CD4-positive, alpha-beta T cell treated with Interleukin-4 for 1 hour (primary cell): ENCODE measurements around the gene PKP1.

Experiments
- DNase-seq, 2 donors: peaks; one replicate each; pipeline ENCODE4 v3.0.0-alpha.2; 2020 to 2022

The PKP1 gene

GRCh38 chr1:201283836-201284553, 689 bp downstream of the PKP1 start:
- DNase-seq = no peak

GRCh38 chr1:201284636-201285035, 1.3 kb downstream of the PKP1 start:
- no peak for DNase-seq

- no peak for DNase-seq
Observed at GRCh38 chr1:201285846-201286245, 2.5 kb downstream of the PKP1 start.

- no peak for DNase-seq
Observed at GRCh38 chr1:201286445-201286844, 3.1 kb downstream of the PKP1 start.

DNA sequence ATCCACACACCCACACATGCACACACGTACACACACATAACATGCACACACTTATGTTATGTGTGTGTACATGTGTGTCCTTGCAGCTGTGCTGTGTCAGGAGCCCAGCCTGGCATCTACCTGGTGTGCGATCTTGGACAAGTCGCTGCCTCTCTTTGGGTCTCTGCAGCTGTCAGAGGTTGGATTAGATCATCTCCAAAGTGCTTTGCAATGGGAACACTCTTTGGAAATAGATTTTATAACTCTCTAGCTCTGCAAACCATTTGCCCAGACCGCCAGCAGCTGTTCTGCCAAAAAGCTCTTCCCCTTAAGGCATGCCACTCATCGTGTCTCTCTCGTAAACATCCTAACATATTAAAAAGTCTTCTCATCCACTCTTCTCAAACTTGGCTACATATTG, 4.7 kb downstream of the PKP1 start:
- DNase-seq = no peak

DNA sequence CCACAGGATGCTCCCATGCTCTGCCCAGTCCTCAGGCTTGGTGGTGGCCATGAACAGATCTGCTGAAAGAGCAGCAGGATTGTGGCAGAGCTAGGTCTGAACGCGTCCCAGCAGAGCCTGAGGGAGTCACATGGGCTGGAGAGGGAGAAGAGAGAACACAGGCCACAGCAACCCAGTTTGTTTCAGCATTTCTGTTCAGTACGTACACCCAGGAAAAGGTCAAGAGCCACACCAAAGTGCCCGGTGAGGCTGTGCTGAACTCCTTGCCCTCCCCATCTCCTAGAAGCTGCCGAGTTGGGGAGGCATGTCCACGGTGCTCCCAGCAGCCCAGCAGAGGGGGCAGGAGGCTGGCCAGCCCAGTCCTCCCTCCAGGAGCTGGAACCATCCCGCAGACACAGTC, 5.5 kb downstream of the PKP1 start:
- no peak for DNase-seq

DNA sequence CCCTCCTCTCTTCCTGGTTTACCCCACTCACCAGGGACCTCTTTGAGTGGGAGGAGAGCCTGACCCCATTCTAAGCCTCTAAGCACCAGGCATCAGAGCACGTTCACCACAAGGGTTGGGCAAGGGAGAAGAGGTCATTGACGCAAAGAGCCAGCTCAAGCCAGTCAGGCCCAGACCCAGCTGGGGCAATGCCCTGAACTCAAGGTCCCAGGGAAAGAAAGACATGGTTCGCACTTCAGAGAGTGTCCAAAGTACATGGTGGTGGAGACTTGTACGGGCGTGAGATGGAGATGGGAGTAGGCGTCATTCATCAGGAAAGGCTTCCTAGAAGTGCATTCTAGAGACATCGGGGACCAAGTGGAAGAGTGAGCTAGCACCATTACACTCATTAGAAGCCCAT, 7.2 kb downstream of the PKP1 start:
- no peak for DNase-seq

DNA sequence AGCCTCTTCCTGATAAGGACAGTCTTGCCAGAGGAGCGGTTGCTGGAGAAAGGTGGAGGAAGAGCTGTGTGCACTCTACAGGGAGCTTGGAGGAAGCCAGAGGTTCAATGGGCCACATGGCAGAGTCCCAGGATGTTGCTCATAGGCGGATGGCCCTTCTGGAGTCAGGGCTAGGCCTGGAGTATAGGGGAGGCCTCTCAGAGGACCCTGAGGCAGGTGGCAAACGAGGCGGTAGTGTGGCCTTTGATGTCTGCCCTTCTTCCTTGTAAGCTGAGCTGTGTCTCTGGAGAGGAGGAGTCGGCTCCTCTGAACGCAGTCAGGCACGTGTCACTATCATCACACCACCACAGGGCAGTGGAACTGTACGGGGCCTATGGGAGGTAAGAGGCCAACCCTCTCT, 8.6 kb downstream of the PKP1 start:
- DNase-seq = no peak

DNA sequence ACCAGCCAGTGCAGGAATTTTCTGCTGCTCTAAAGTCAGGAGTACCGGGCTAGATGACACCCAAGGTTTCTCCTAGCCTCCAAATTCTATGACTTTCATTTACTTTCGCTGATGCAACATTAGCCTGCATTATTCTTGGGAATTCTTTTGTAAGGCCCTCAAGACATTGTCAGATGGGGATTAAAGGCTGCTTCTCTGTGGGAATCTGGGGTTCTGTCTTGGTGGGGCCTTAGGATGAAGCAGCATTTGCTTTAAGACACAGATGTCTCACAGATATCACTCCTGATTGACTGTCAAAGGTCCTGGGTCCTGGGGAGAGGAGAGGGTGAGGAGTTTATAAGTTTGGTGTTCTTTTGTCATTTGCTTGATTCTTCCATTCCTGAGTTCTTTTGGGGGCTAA, 11.6 kb downstream of the PKP1 start:
- no peak for DNase-seq

DNA sequence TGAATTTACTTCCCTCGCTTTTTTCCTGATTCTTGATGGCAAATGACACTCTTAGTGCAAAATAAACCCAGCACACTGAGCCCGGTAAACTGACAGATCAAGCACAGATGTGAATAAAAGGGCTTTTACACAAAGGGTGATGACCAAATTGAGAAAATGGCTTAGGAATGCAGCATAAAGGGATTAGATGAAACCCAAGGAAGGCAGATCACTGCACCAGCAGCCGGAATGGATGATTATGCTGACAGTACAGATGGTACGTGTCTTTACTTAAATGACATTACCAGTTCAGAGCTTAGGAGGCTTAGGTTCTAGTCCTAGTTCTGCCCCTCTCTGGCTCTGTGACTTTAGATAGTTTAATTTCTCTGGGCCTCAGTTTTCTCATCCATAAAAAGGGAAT, 12.0 kb downstream of the PKP1 start:
- DNase-seq = no peak

GRCh38 chr1:201295861-201296260, 12.6 kb downstream of the PKP1 start:
- no peak for DNase-seq

- DNase-seq = no peak
Observed at GRCh38 chr1:201296352-201296751, 13.0 kb downstream of the PKP1 start.

DNA sequence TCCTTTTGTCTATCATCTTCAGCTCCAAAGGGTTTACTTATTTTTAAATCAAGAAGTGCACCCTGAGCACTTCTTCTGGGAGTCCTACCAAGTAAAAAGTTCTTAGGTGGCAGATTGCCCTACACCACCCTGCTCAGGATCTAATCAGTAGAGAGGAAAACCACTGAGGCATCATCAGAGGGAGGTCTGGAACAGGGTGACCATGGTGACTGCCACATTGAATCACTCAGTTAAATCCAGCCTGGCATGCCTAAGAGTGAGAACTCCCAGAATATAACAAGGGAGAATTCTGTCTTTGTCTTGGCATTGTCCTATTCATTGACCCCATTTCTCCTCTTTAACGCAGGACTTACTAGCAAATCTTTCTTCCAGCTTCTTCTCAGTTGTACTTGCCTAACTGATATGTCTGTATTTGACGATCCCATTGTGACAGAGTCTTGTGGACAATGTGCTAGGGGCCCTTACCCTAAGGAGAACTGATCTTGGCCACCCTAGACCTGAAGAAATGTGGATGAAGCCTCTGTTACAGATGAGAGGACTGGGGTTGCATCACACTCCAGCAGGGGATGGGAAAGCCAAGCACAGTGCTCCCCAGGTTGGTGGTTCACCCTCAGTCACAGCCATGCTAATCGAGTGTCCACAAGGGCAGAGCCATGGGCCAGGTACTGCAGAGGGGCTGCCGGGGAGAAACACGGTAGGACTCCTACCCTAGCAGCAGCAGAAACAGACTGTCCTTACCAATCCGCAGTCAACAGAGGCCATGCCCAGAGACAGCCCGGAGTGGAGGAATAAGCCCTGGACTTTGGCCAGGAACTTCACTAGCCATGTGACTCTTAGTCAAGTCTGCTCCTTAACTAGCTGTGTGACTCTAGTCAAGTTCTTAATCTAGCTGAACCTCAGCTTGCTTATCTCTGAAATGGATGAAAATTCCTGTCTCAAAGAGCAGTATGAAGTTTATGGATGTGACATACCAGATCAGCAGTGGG, 15.4 kb downstream of the PKP1 start:
- DNase-seq = no peak

DNA sequence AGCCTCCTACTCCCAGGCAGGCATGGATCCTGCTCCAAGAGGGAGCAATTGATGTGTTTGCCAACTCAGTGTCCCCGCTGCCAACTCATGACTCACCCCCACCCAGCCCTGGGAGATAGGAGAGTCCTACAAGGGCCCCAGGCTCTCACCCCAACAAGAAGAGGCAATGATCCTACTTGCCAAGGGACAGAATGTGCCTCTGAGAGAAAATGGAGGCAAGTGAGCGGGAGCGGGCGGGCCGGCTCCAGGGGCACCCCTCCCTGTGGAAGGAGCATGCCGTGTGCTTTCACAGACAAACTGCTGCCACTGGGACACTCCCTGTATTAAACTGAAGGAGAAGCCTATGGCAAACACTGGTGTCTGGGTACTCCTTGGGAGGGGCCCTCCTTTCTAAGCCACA, 16.7 kb downstream of the PKP1 start:
- no peak for DNase-seq

GRCh38 chr1:201300641-201301040, 17.3 kb downstream of the PKP1 start:
- no peak for DNase-seq

DNA sequence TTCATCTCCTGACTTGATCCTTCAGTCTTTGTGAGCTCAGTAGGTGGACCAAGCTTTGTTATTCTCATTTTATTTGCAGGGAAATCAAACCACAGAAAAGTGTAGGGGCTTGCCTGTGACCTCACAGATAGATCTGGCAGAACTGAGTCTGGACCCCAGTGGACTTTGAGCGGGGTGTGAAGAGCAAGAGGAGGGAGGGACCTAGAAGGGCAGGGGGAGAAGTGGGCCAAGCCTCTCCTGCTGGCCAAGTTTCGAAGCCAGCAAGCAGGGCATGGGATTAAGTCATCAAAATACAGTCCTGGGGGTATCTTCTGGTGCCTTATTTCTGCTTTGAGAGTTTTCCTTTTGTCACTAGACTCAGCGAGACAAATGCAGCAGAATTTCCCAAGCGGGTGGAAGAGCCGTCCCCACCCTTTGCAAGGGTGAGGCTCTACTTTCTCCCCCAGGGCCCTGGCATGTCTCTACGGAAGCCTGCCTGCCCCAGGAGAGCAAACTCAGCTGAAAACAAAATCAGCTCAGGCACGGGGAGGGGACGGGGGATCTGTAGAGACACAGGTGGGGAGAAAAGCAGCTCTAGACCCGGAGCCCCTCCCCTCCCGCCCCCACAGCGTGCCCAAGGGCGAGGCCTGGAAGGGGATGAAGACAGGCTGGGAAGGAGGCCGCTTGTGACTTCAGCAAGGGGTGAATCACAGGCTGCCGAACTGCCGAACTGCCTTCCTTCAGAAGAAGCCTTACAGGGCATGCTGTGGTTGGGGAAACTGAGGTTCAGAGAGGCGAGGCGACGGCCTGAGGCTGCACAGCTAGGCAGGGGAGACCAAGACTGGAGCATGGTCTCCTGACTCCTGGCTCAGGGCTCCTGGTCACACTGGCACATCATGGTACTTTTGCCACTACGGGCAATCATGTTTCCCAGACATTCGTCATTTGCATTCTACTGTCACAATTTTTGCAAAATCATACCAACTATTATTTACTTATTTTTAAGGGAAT, 19.2 kb downstream of the PKP1 start:
- DNase-seq = no peak

- DNase-seq = no peak
Observed at GRCh38 chr1:201304126-201304525, 20.8 kb downstream of the PKP1 start.

GRCh38 chr1:201305815-201306214, 22.5 kb downstream of the PKP1 start:
- DNase-seq = no peak

DNA sequence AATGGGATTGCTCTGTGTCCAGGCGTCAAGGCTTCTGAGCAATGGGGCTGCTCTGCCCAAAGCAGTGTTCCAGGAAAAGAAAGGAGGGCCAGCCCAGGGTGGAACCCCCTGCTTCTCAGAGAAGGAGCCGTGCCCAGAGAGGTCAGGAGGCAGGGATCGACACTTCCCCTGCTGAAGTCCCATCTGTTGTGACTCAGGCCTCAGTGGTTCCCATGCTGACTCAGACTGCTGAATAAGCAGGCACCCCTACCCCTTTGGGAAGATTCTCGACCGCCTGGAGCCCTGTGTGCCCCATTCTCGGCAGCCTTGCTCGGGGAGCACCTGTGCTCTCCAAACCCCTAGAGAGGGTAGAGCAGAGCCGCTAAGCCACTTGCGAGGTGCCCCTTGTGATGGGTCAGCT, 23.9 kb downstream of the PKP1 start:
- no peak for DNase-seq

GRCh38 chr1:201307760-201308499, 24.6 kb downstream of the PKP1 start:
- no peak for DNase-seq

DNA sequence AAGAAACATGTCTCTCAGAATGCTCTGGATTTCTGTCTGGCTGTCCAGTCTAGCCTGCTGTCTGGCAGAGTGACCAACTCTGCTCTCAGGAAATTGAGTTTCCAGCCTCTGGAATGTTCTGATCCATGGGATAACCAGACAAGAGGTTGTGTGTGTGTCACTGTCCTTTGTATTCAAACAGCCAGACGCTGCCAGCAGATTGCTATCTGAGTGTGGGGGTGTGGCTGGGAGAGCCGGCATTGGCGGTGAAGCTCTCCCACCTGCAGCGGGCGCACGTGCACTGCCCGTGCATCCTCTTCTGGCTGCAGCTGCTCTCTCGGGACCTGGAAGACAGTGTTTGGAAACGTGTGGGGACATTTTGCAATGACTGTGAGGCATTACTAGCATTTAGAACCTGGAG, 26.1 kb downstream of the PKP1 start:
- DNase-seq = no peak
